IPS DF 19.7 (cell line): ENCODE results near the gene MMGT1.
"Not testable (repeated sequence)": the region's sequence is repeated elsewhere in the genome, so short reads cannot be mapped to it uniquely, and the experiment has no call there.

Experiments
- DNase-seq: peaks from one replicate; pipeline ENCODE4 v3.0.0-alpha.2; 2013; ENCODE audit warnings: low read depth, low spot score

The MMGT1 gene

DNA sequence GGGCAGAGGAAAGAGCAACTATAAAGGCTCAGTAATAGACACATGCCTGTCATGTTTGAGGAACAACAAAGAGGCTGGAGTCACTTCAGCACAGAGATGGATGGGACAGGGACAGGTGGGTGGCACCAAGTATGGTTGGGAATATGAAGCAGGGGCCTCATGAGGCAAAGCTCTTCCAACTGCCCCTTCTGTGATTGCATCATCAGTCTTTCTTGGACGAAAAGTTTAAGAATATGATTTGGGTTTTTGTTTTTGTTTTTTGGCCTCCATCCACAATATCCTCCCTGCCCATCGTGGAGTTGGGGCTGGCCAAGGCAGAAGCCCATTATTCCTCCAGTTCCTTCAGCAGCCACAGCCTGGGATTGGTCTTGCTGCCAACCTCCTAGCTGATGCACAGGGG lies 45.9 kb downstream of the MMGT1 start:
- no peak for DNase-seq

DNA sequence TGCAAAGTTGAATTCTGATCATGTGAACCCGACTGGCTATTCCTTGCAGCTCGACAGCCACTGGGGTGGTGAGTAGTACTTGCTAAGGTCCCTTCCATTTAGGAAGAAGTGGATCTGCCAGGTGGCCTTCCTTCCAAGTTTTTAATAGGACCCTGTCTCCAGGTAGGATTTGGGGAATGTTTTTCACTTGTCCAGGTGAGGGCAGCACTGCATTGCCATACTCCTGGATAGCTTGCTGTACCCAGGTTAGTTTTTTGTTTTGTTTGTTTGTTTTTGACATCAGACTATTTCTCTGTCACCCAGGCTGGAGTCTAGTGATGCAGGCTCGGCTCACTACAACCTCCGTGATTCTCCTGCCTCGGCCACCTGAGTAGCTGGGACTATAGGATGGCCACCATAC lies 50.4 kb downstream of the MMGT1 start:
- no peak for DNase-seq

DNA sequence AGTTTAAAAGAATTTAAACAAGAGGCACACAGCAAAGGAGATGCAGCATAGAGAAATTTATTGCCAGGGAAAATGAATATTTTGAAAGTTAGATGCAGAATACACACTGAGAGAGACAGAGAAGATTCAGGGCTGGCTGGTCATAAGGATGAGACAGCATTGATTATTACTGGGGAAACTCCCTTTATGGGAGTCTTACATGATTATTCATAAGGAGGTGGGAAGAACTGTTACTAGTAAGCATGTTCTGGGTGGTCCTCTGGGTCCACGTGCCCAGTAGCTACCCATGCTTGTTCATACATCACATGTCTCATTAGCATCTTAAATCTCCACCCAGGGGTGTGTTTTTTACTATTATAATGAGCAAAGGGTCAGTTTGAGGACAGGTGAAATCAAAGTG lies 53.3 kb downstream of the MMGT1 start:
- not testable (repeated sequence) for DNase-seq

DNA sequence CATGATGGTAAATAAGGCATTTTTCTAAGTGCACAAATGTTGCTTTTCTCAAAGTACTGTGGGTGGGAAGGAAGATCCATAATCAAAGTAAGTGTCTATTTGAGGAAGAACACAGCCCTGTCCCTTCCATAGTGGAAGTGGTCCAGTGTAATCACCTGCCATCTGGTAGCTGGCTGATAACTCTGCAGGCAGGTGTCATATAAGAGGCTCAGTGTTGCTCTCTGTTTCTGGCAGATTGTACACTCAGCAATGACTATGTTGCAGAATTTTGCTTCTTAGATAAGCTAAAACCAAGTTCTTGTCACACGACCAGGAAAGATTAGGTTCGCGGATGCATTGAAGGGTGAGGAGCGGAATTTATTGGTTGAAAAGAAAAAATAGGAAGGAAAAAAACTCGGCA lies 59.4 kb downstream of the MMGT1 start:
- no peak for DNase-seq
